ENCODE measurements around the gene SCYL2.
A peak's percentile ranks its signal among the peaks of the same experiment; 100 is the strongest.

The SCYL2 gene

DNA sequence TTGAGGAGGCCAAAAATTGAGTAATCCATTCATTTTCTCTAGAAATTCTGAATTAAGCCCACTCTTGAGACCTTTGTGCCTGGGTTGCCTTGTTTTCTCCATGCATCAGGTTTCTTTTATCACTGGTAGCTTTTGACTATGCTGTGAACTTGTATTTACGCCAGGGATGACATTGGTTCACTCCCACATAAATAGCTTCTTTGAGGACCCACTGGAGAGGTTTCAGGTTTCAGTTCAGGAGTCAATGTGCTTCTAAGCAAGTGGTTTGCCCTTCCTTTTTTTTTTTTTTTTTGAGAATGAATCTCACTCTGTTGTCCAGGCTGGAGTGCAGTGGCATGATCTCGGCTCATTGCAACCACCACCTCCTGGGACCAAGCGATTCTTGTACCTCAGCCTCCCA lies 79.7 kb downstream of the SCYL2 start:
- TF ChIP-seq, protein P1, sequence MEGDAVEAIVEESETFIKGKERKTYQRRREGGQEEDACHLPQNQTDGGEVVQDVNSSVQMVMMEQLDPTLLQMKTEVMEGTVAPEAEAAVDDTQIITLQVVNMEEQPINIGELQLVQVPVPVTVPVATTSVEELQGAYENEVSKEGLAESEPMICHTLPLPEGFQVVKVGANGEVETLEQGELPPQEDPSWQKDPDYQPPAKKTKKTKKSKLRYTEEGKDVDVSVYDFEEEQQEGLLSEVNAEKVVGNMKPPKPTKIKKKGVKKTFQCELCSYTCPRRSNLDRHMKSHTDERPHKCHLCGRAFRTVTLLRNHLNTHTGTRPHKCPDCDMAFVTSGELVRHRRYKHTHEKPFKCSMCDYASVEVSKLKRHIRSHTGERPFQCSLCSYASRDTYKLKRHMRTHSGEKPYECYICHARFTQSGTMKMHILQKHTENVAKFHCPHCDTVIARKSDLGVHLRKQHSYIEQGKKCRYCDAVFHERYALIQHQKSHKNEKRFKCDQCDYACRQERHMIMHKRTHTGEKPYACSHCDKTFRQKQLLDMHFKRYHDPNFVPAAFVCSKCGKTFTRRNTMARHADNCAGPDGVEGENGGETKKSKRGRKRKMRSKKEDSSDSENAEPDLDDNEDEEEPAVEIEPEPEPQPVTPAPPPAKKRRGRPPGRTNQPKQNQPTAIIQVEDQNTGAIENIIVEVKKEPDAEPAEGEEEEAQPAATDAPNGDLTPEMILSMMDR (IDR thresholded peaks at IDR 0.05) = no peak

DNA sequence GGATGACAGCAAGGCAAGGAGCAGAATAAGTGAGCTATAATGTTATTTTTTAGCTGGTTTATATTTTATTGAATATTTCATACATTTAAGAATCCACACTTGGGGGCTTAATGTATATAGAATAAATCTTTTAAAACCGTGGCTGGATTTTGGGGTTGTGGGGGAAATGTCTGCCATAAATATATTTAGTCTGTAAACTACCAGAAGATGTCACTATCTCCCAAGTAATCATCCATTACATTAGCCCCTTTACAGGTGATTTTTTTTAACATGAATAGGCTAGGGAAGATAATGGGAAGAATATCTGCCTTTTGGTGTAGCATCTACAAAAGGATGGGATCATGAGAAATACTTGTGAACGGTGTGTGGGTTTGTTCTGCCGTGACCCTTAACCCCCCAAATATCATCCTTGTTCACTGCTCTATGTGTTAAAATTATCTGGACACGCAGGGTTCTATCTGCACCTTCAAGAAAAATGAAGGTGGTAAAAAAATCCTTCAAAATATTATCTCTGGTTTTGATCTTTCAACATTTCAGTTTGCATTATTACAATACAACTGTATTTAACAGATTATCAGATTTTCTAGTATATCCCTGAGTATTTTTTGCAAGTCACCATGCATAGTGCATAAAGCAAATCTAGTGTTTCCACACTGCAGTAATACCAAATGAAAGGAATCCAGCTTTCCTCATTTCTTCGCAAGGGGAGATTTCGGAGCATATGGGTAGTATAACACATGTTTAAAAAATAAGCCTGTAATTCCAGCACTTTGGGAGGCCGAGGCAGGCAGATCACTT lies 81.9 kb downstream of the SCYL2 start:
- TF ChIP-seq, protein P1 (IDR thresholded peaks at IDR 0.05) = peak; percentile 55

DNA sequence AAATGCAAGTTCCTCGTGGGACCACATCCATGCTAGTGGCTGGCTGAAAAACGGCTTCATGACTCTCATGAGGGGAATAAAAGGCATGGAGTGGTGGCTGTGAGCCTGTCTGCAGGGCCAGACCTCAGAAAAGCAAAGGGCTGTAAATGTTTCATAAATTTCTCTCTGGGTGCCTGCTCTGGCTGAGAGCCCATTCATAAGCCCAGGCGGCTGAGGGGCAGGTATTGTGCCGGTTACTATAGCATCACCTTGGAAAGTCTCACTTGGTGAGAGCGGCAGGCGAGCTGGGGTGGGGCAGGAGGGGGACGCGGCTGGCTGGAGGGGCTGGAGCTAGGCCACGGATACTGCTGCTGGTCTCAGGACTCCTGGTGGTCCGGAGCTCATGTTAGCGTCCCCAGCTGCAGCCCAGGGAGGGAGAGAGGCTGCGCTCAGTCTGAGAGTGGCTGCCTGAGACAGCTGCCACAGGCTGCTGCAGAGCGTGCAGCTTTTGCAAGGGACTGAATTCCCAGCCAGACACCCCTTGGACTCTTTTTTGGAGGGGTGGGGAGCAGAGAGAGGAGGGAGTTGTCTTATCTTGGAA lies 89.8 kb downstream of the SCYL2 start, which contains the start of gene SLC17A8:
SLC17A8 (plus strand) TSS at position 431 of the 580 bp plus-strand sequence. CDS start 318 bp downstream, outside the sequence.
- TF ChIP-seq, protein P1 (IDR thresholded peaks at IDR 0.05) = no peak

DNA sequence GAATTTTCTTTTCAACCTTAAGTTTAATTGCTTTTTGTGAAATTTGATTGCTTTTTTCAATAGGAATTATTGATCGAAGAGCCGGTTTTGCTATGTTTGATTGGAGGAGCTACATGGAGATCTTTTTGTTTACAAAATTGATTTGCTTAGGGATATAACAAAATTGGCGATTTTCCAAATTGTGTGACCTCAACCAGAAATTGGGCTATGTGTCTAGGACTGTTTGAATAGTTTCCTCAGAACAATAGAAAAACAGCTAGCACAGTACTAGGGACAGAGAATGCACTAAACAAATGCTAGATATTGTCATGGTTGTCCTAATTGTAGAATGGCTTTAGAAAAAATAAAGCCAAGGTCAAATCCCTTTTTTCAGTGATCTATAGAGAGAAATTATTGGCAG lies 92.3 kb downstream of the SCYL2 start:
- TF ChIP-seq, protein P1 (IDR thresholded peaks at IDR 0.05) = no peak

DNA sequence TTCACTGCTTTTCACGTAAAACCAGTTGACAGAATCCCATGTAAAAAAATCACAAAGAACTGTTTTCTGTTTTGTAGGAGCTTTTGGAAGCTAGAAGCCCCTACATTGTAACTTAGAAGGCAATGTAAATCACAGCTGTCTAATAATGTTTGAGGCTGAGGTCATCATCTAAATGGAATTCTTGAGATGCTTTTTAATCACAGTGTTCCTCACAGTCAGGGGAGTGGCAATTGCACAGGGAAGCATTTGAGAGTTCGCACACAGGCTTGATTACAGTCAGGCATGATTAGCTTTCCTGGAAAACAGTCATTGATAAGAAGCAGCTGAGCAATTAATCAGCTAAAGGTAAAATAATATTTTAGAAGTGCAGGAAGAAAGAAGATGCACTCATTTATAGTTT lies 92.8 kb downstream of the SCYL2 start:
- TF ChIP-seq, protein P1 (IDR thresholded peaks at IDR 0.05) = no peak

DNA sequence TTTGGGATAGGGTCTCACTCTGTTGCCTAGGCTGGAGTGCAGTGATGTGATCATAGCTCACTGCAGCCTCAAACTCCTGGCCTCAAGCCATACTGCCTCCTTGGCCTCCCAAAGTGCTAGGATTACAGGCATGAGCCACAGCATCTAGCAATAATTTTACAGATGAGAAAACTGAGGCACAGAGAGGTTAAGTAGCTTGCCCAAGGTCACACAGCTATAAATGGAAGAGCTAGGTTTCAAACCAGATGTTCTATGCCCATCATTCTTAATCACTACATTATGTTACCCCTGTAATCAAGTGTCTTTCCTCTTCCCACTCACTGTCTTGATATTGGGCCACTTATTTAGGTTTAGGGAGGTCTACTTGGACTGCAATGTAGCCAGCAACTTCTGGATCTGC lies 93.5 kb downstream of the SCYL2 start:
- TF ChIP-seq, protein P1 (IDR thresholded peaks at IDR 0.05) = no peak

DNA sequence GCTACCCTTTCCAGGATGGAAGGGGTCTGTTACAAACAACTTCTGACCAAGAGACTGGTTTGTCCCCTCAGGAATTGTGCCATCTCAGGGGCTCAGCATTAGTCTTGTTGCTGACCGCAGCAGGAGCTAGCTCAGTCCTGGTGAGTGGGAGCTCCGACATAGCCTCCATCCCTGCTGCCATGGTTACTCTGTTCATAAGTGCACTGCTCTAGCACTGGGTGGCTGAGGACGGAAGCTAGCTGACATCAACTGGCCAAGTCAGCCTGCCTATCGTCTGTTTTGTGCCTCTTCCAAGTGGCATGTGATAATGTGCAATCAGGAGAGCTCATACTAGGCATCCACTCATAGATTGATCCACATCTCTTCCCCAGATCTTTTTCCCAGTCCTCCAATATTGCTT lies 97.3 kb downstream of the SCYL2 start:
- TF ChIP-seq, protein P1 (IDR thresholded peaks at IDR 0.05) = no peak
